Stimulated activated naive CD4-positive, alpha-beta T cell (primary cell): ENCODE results near the gene ARHGAP24.
"Not testable (repeated sequence)": the region's sequence is repeated elsewhere in the genome, so short reads cannot be mapped to it uniquely, and the experiment has no call there.

Experiments
- DNase-seq, 6 experiments: peaks; one replicate each; lab custom pipeline; 2025; lab: John Stamatoyannopoulos, UW

The ARHGAP24 gene

DNA sequence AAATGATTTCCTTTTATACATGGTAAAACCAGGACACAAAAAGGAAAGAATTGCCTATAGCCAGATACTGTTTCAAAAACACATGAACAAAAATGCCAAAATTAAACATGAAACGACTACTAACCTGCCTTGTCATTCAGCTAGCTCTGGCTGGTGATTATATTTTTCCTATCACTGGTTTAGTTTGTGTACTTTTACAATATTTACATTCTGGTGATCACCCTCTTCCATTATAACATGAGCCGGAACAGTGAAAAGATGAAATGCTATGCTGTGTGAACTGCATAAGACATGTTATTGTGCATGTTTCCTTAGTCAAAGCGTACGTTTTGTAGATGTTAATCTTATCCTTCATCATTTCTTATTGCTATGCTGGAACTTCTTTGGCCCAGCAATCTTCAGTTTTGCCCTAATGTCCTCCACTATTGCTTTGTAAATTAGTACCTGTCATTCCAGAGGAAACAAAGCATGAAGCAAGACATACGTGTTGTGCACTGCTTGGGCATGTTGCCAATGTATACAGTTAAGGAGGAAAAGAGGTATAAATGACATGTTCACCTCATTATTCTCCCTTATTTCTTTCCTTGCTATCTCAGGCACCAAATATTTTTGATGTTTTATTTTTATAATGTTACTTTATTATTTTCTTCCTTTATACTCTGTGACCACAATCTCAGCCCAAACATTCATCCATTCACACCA, 386.3 kb downstream of the ARHGAP24 start:
- no peak for DNase-seq

DNA sequence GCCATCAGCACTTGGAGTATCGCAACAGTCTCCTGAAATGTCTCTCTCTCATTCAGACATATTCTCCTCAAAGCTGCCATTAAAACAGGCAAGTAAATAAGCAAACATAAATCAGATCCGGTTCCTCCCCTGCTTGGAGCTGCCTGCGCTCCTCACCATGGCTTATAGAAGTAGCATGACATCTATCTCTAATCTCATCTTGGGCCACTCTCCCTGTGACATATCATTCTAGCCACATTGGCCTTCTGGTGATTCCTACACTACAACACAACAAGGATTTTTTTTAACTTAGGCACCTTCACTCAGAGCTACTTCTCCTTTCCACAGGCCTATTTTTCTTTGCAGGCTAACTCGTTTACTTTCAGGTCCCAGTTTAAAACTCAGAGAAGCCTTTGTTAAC, 387.9 kb downstream of the ARHGAP24 start:
- DNase-seq, result no peak

DNA sequence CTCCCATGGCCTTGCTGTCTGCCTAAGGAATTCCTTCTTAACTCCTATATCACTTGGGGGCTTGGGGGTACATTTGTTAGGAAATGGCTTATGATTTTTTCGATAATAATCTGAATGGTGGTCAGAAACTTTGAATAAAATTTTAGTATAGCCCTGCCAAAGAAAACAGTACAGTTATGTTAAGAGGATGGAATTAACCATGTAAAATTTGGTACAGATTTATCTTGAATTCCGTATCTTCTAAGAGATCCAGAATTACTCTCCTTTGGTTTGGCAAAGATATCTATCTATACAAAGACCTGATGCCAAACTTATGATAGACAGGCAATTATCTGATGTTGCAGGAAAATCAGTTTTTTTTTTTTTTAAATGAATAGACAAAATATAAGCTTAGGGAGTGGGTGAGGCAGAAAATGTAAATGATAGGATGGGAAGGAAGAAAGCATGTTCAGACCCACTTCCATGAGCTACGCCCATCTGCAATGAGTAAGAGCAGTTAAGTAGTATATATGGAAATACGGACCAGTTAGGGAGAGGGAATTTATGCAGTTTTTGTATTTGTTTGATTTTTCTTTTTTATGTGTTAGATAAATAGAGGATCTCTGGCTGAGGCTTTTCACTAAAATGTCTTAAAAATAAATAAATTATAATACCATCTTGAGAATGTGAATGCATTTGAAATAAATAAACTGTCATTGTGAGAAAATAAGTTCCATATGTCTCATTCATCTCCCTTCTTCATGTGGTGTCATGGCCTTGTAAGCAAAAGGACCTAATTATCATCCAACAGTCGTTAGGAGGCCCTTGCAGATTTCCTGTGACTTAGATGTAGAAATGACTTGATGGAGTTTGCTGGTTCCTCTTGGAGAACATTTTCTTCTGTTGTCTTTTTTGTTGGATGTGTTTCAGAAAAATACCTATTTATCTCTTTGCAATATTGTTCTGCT, 389.6 kb downstream of the ARHGAP24 start:
- no peak for DNase-seq

GRCh38 chr4:85865256-85865655, 390.3 kb downstream of the ARHGAP24 start:
- no peak for DNase-seq

DNA sequence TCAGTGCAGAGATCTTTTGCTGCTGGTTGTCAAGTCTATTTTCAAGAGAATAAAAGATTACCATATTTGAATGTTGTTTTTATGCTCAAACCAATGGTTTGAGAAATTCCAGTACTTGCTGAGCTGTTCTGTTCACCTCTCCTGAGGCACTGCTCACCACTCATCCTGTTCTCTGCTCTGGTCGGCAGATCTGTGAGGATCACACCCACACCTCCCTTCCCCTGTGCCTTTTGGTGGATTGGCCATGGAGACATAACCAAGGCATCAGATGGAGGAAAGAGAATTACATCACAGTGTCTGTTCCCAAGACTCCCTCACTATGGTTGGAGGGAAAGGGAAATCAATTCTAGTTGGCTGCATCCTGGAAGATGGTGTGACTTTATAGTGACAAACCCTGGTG, 391.6 kb downstream of the ARHGAP24 start:
- DNase-seq, result no peak

DNA sequence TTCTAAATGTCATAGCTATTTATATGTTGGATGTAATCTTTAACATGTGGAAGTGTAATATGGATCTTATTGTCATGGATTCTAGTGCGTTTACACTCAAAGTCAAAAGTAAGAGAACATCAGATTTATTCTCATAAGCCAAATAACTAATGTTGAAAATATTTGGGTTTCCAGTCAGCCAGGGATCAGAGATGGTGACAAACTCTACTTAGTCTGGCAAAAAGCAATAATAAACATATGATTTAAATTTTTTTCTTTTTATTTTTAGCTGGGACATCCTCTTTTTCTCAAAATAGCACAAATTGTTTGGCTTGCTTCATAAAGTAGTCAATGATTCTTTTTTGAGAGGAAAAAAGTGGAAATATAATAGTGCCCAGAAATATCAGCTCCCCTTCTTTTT, 392.3 kb downstream of the ARHGAP24 start:
- no peak for DNase-seq

- no peak for DNase-seq
Measured at GRCh38 chr4:85869181-85869580, 394.2 kb downstream of the ARHGAP24 start.

DNA sequence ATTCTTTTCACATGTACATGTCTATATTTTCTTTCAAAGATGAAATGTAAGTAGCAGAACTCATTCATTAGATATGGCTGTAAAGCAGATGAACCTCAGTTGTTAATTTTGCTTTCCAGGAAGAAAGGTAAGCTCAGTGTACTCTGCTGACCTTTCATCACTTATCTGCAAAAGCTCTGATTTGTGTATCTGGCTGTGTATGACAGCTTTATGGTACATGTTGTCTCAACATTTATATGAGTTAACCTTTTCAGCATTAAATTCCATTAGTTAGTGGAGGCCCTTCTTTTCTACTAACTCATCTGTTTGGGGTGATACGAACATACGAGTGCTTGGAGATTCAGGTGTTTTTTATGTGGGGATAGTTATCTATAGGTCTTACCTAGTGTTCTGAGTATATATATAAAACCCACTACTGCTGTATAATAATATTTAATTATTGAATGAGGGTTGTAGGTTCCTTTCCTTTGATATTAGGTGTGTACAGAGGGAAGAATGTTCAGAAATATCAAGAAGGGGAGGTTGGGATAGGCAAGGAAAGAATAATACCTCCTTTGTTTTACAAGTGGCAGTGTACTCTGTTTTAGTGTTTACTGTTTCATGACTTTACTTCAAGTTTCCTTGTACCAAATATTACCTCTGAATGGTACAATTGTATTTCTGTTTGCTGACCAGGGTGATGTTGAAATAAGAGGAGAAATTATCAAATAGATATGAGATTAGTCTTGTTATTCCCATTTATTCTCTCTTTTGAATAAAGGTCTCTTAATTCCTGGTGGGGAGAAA, 395.5 kb downstream of the ARHGAP24 start:
- DNase-seq, result no peak

- DNase-seq, result no peak
Measured at GRCh38 chr4:85873566-85873965, 398.6 kb downstream of the ARHGAP24 start.

DNA sequence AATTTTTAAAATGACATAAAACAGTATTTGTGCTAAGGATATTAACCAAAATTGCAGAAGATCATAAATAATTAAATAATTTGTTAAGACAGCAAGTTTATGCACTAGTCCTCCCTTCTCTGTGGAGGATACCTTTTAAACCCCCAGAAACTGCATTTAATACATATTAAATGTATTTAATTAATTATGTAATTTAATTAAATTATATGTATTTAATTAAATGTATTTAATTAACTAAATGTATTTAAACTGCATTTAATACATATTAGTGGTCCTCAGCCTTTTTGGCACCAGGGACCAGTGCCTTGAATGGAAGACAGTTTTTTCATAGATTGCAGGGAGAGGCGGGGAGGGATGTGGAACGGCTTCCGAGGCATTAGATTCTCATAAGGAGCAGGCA, 404.6 kb downstream of the ARHGAP24 start:
- no peak for DNase-seq

GRCh38 chr4:85883180-85883579, 408.2 kb downstream of the ARHGAP24 start:
- DNase-seq, result no peak

DNA sequence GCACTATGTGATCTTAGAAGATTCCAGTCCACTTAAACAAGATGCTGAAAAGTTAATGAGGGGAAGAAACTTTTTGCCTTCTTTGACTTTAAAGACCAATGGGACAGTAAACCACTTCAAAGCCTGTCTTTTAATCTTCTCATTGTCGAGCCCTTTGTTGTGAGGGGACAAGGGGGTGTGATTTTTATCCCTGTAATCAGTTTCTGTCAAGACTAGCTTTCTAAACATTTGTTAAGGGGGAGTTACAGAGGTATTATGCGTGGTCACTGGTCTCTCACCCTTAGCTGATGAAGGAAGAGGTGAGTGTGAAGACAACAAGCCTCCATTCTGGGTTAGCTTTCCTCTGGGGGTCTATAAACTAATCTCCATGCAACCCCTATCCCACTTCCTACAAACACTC, 409.3 kb downstream of the ARHGAP24 start:
- no peak for DNase-seq

- DNase-seq, result no peak
Measured at GRCh38 chr4:85886665-85887064, 411.7 kb downstream of the ARHGAP24 start.

DNA sequence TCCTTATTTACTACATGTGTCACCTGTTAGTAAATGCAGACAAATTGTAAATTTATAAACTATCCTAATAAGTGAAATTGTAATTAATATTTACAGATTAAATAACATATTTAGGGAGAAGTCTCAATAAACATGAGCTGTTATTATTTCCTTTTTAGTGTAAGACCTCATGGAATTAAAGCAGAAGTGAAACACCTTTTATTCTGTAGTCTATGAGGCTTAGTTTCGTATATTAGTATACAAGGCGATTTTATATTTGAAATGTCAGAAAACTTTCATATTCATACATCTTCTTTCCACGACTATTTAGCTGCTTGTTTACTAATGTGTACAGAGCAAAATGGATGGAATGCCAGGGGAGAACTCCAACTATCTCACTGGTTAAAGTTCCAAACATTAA, 414.4 kb downstream of the ARHGAP24 start:
- DNase-seq, result no peak

- DNase-seq, result no peak
Measured at GRCh38 chr4:85895755-85896154, 420.8 kb downstream of the ARHGAP24 start.

- no peak for DNase-seq
Measured at GRCh38 chr4:85898231-85898630, 423.3 kb downstream of the ARHGAP24 start.

DNA sequence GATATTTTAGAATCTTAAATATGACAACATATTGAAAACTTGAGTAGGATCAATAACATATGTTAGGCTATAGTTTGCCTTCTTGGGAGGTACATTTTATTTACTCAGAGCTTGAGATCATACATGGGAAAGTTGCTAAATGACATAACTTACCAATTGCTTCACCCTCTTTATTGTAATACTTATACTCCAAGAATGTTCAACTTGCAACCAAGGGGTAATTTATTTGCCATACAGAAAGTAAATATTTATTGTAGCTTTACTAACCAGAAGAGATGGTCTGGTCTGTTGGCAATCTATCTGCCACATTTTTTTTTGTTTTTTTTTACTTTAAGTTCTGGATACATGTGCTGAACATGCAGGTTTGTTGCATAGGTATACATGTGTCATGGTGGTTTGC, 426.6 kb downstream of the ARHGAP24 start:
- DNase-seq, result no peak

GRCh38 chr4:85902647-85903046, 427.7 kb downstream of the ARHGAP24 start:
- not testable (repeated sequence) for DNase-seq

- no peak for DNase-seq
Measured at GRCh38 chr4:85905761-85906160, 430.8 kb downstream of the ARHGAP24 start.

DNA sequence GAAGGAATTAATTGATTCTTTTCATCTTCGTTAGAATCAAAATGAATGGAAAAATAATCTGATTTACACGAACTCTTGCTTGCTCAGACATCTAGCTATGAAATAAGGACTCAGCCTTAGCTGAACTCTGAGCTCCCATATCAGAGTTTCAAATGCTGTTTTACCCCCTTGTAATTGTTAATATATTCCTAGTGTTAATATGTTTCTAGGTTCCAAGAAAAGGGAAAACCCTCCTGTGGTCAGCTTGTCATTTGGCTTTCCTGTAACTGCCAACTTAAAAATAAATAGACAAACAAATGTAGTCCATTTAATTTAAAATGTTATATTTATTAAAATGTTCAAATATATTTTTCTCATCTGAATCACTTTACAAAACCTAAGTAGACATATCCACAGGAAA, 432.1 kb downstream of the ARHGAP24 start:
- no peak for DNase-seq

DNA sequence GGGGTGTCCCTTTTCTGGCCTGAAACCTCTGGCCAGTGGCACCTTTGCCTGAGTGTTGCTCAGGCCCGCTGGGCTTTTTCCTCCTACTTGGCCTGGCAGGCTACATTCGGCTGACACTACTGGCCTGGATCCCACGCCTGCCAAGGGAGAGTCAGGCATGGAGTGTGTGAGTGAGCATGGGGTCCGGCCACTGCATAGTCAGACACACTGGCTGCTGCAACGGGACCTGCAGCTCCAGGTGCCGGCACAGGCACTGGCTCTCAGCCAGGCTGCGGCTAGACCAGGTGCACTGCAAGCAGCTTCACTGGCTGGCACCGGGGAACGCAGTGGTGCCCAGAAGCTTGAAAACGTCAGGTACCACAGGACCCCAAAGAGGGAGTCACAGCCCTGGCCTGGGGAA, 434.9 kb downstream of the ARHGAP24 start:
- no peak for DNase-seq

- no peak for DNase-seq
Measured at GRCh38 chr4:85910985-85911384, 436.0 kb downstream of the ARHGAP24 start.
